Calu3 (cell line): ENCODE results near the gene PIAS1. TPM values are rescaled to one million over a fixed set of nuclear protein-coding genes. Genes with fewer than 3 reads are reported as not detected.

Experiments used
- BruUV-seq: library from RNA; stranded (reverse); fragments of 400-500 nt; replicated peaks from 2 replicates; lab custom pipeline; 2021; lab: Mats Ljungman, UMichigan
- CTCF ChIA-PET: fragments of 300-600 bp; sonication (Branson Sonifier 250); formaldehyde crosslinking; loops from one replicate; lab custom pipeline; 2022; ENCODE audit warnings: antibody characterized with exemption; lab: Charles Lee
- DNase-seq: peaks from one replicate; pipeline ENCODE4 v3.0.0; 2022
- H3K27ac Mint-ChIP-seq: one replicate; pipeline ENCODE4 v1.8.0; 2022; ENCODE audit warnings: mixed read lengths; ENCODE audit not compliant: unreplicated experiment
- H3K27me3 Mint-ChIP-seq: one replicate; pipeline ENCODE4 v1.8.0; 2022; ENCODE audit warnings: mixed read lengths; ENCODE audit not compliant: unreplicated experiment
- H3K36me3 Mint-ChIP-seq: one replicate; pipeline ENCODE4 v1.8.0; 2022; ENCODE audit warnings: mild to moderate bottlenecking, moderate library complexity, mixed read lengths; ENCODE audit not compliant: insufficient read depth, unreplicated experiment
- H3K4me1 Mint-ChIP-seq: one replicate; pipeline ENCODE4 v1.8.0; 2022; ENCODE audit warnings: mild to moderate bottlenecking, low read depth, mixed read lengths; ENCODE audit not compliant: unreplicated experiment
- H3K4me3 Mint-ChIP-seq: one replicate; pipeline ENCODE4 v1.8.0; 2022; ENCODE audit warnings: mild to moderate bottlenecking, low read depth, moderate library complexity, mixed read lengths; ENCODE audit not compliant: unreplicated experiment
- H3K9me3 Mint-ChIP-seq: one replicate; pipeline ENCODE4 v1.8.0; 2022; ENCODE audit warnings: low read depth, mixed read lengths; ENCODE audit not compliant: unreplicated experiment
- intact Hi-C: fragments of 100-400 bp; cut with micrococcal nuclease; formaldehyde crosslinking; loops from one replicate; pipeline ENCODE4 v1.10.0; 2022; ENCODE audit not compliant: unreplicated experiment
- total RNA-seq: library from RNA; stranded (reverse); gene quantifications from 2 replicates; pipeline ENCODE4 v1.2.3, GENCODE V29; 2022
- TF ChIP-seq, protein P1 (sequence below): fragments of 200-600 bp; IDR thresholded peaks from one replicate; pipeline ENCODE4 v1.8.0; 2022; ENCODE audit warnings: antibody characterized with exemption; ENCODE audit not compliant: unreplicated experiment

PIAS1 gene
- total RNA-seq, 1 experiment from 2014 or later: 51.7 TPM

DNA sequence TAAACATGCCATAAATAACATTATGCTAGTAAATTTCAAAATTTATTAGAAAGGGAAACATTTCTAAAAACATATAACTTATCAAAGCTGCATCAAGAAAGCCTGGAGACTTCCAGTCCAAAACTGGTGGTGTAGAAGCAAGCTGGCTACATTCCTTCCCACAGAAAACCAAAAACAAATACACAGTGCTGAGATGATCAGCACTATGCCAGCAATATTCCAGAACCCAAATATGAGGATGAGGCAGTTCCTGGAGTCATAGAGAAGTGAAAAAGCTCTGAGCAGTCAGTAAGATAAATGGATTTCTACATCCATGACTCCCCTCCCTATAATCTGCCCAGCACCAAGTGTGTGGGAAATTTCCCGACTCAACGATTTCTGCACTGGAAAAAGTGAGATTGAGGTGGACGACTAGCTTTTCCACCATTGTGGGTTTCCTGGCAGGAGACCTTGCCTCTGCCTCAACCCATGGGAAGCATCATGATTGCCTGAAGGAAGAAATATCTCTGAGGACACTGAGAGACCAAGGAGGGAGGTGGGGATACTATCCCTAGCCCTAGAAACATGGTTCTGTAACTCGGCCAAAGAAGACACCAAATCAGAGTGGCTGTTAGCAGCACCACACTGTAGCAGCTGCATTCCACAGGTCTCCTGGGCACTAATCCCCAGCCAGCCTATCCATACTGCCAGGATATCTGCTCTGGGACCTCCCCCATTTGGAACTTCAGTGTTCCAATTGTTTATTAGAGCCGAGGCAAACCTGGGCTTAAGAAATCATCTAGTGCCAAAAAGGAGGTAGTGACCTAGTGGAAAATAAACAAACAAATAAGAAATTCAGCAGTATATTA is 187.2 kb downstream of the PIAS1 start:
- intact Hi-C loops: no loop called here
- Mint-ChIP-seq H3K9me3 (peaks cover 3% of the 10 kb centered on the region), H3K27me3 (no peaks in the 10 kb centered on the region), H3K4me3 (no peak overlapping the region), H3K36me3 (no peaks in the 10 kb centered on the region), H3K4me1 (no peaks in the 10 kb centered on the region), H3K27ac (no peak overlapping the region)
- DNase-seq: no peak
- no TSS peak for BruUV-seq
- TF ChIP-seq, protein P1, sequence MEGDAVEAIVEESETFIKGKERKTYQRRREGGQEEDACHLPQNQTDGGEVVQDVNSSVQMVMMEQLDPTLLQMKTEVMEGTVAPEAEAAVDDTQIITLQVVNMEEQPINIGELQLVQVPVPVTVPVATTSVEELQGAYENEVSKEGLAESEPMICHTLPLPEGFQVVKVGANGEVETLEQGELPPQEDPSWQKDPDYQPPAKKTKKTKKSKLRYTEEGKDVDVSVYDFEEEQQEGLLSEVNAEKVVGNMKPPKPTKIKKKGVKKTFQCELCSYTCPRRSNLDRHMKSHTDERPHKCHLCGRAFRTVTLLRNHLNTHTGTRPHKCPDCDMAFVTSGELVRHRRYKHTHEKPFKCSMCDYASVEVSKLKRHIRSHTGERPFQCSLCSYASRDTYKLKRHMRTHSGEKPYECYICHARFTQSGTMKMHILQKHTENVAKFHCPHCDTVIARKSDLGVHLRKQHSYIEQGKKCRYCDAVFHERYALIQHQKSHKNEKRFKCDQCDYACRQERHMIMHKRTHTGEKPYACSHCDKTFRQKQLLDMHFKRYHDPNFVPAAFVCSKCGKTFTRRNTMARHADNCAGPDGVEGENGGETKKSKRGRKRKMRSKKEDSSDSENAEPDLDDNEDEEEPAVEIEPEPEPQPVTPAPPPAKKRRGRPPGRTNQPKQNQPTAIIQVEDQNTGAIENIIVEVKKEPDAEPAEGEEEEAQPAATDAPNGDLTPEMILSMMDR: no peak
- CTCF ChIA-PET: interaction anchor here (0.7 kb wide), 2 partner anchors 44 to 129 kb away, joined by 3 read pairs; no protein-coding TSS in a partner anchor

Other genes with a start within 250 kb of the PIAS1 start
- 0.17 and 0.27 TPM in 2 replicates for gene SKOR1, start 228.8 kb upstream of the PIAS1 start, total RNA-seq
- gene RNU6-1, start 214.3 kb upstream of the PIAS1 start, total RNA-seq: not detected in 2 replicates
- 17.9 and 24.1 TPM in 2 replicates for gene CALML4, start 151.0 kb downstream of the PIAS1 start, total RNA-seq
- gene CLN6, start 175.4 kb downstream of the PIAS1 start, total RNA-seq: 81.6 and 85.7 TPM in 2 replicates
- 41.4 and 53.3 TPM in 2 replicates for gene FEM1B, start 223.4 kb downstream of the PIAS1 start, total RNA-seq